NB4 (cell line): Measurements from ENCODE around the gene SSBP3.

Source experiments
- POLR2A ChIP-seq: IDR thresholded peaks from 2 replicates; pipeline ENCODE4 v1.6.1; 2011; ENCODE audit warnings: mild to moderate bottlenecking; ENCODE audit not compliant: insufficient read length; ENCODE audit errors: extremely low read depth
- TF ChIP-seq, protein P1 (sequence below): IDR thresholded peaks from one replicate; pipeline ENCODE4 v1.5.1; 2012; ENCODE audit warnings: low read depth, low read length

DNA sequence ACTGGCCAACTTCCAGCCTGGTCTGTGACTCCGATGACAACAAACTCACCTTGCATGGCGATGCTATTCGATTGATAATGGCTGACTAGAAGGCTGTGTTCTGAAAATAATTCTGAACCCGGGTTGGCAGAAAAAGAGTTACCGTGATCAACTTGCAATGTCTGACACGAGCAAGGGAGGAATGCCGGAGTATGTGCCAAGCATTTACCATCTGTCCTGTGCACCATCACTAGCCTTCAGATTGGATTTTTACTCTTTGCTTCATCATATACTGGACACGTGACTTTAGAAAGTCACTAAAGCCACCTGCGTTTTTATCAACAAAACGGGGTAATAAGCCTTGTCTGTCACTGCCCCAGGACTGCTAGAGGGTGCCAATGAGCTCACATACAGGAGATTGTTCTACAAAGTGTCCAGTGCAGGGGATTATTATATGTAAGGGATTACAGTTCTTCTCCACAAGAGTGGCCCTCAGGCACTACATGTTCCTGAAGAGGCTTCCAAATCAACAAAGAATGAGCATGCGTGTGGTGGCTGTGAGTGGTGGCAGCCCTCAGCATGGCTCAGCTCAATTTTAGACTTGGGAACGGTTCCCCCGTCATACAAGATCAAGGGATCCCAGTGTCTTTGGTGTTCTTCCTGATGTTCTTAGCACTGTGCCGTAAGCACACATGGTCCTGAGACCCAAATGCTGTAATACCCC is 35.8 kb downstream of the SSBP3 start:
- TF ChIP-seq, protein P1, sequence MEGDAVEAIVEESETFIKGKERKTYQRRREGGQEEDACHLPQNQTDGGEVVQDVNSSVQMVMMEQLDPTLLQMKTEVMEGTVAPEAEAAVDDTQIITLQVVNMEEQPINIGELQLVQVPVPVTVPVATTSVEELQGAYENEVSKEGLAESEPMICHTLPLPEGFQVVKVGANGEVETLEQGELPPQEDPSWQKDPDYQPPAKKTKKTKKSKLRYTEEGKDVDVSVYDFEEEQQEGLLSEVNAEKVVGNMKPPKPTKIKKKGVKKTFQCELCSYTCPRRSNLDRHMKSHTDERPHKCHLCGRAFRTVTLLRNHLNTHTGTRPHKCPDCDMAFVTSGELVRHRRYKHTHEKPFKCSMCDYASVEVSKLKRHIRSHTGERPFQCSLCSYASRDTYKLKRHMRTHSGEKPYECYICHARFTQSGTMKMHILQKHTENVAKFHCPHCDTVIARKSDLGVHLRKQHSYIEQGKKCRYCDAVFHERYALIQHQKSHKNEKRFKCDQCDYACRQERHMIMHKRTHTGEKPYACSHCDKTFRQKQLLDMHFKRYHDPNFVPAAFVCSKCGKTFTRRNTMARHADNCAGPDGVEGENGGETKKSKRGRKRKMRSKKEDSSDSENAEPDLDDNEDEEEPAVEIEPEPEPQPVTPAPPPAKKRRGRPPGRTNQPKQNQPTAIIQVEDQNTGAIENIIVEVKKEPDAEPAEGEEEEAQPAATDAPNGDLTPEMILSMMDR, result no peak
- no peak for TF ChIP-seq POLR2A
